ENCODE measurements around the gene ATXN7L3. TPM values are rescaled to one million over a fixed set of nuclear protein-coding genes. Genes with fewer than 3 reads are reported as not detected.

The ATXN7L3 gene
- total and polyA plus RNA-seq, 5 experiments from 2014 or later: 9.3 to 125 (median 14.2) TPM

- DNase-seq (no peak), ATAC-seq (no peak)
- H3K27me3 Mint-ChIP-seq: no peaks in the 10 kb centered on the region
- peak overlapping the region in 7 of 10 donors; percentile 36 to 83 (median 54) for H3K27ac Mint-ChIP-seq
- H3K9me3 Mint-ChIP-seq: no peaks in the 10 kb centered on the region
- H3K4me1 Mint-ChIP-seq: peaks cover 28 to 67% (median 51%) of the 10 kb centered on the region in 4 donors
- H3K36me3 Mint-ChIP-seq: peaks cover 0 to 51% (median 5%) of the 10 kb centered on the region in 3 donors
- no peak overlapping the region for H3K4me3 Mint-ChIP-seq
- POLR2A ChIA-PET: interaction anchor here (1.0 to 20.4 kb wide), 4 partner anchors 10 to 113 kb away, joined by 3 to 445 read pairs (median 116); partner anchors contain the start of genes SLC25A39, TMUB2 and UBTF
Measured at GRCh38 chr17:44207743-44208142, 8.1 kb upstream of the ATXN7L3 start.

- peak overlapping the region in 7 of 10 donors; percentile 40 to 77 (median 62) for H3K27ac Mint-ChIP-seq
Measured at GRCh38 chr17:44207319-44207718, 7.6 kb upstream of the ATXN7L3 start.

GRCh38 chr17:44206825-44207155, 7.1 kb upstream of the ATXN7L3 start:
- Mint-ChIP-seq H3K36me3 (peaks cover 0 to 48% (median 5%) of the 10 kb centered on the region in 3 donors), H3K27ac (peak overlapping the region in 3 of 10 donors; percentile 3 to 45 (median 27)), H3K4me1 (peaks cover 29 to 70% (median 51%) of the 10 kb centered on the region in 4 donors), H3K4me3 (peak overlapping the region in 1 of 10 donors; percentile 26), H3K9me3 (no peaks in the 10 kb centered on the region), H3K27me3 (no peaks in the 10 kb centered on the region)
- DNase-seq (no peak), ATAC-seq (no peak)
- POLR2A ChIA-PET: interaction anchor here (0.7 to 20.4 kb wide), 7 partner anchors 9 to 138 kb away, joined by 4 to 445 read pairs (median 6); partner anchors contain the start of genes GRN, SLC25A39 and UBTF

More at GRCh38 chr17:44207319-44207718, 7.6 kb upstream of the ATXN7L3 start:
- peaks cover 0 to 51% (median 5%) of the 10 kb centered on the region in 3 donors for H3K36me3 Mint-ChIP-seq
- peak overlapping the region in 1 of 10 donors; percentile 24 for H3K4me3 Mint-ChIP-seq
- no peaks in the 10 kb centered on the region for H3K27me3 Mint-ChIP-seq
- H3K9me3 Mint-ChIP-seq: no peaks in the 10 kb centered on the region
- H3K4me1 Mint-ChIP-seq: peaks cover 31 to 69% (median 53%) of the 10 kb centered on the region in 4 donors
- DNase-seq: no peak
- POLR2A ChIA-PET: interaction anchor here (0.7 to 20.4 kb wide), 5 partner anchors 9 to 123 kb away, joined by 4 to 445 read pairs (median 8); partner anchors contain the start of genes SLC25A39 and UBTF
- ATAC-seq: no peak

- ATAC-seq: no peak
- Mint-ChIP-seq H3K9me3 (no peaks in the 10 kb centered on the region), H3K4me3 (peak overlapping the region in 1 of 10 donors; percentile 26), H3K27ac (peak overlapping the region in 9 of 10 donors; percentile 3 to 85 (median 68)), H3K4me1 (peaks cover 30 to 68% (median 50%) of the 10 kb centered on the region in 4 donors), H3K36me3 (peaks cover 0 to 45% (median 5%) of the 10 kb centered on the region in 3 donors), H3K27me3 (no peaks in the 10 kb centered on the region)
- POLR2A ChIA-PET: interaction anchor here (0.6 to 20.4 kb wide), 8 partner anchors 8 to 1257 kb away, joined by 3 to 445 read pairs (median 6); partner anchors contain the start of genes GRN, SLC25A39 and UBTF
- no peak for DNase-seq
Measured at GRCh38 chr17:44205962-44206824, 6.5 kb upstream of the ATXN7L3 start.

GRCh38 chr17:44204441-44204882, 4.8 kb upstream of the ATXN7L3 start:
- POLR2A ChIA-PET: interaction anchor here (0.5 to 11.1 kb wide), 6 partner anchors 12 to 149 kb away, joined by 3 to 367 read pairs (median 5); partner anchors contain the start of gene UBTF
- no peak for ATAC-seq
- no peaks in the 10 kb centered on the region for H3K9me3 Mint-ChIP-seq
- peaks cover 35 to 63% (median 46%) of the 10 kb centered on the region in 4 donors for H3K4me1 Mint-ChIP-seq
- no peak for DNase-seq
- H3K27me3 Mint-ChIP-seq: no peaks in the 10 kb centered on the region
- H3K36me3 Mint-ChIP-seq: peaks cover 0 to 34% (median 2%) of the 10 kb centered on the region in 3 donors
- peak overlapping the region in 4 of 10 donors; percentile 29 to 94 (median 60) for H3K27ac Mint-ChIP-seq
- H3K4me3 Mint-ChIP-seq: no peak overlapping the region

GRCh38 chr17:44203731-44204440, 4.2 kb upstream of the ATXN7L3 start:
- Mint-ChIP-seq H3K36me3 (peaks cover 0 to 30% (median 2%) of the 10 kb centered on the region in 3 donors), H3K27me3 (no peaks in the 10 kb centered on the region), H3K9me3 (no peaks in the 10 kb centered on the region), H3K27ac (peak overlapping the region; percentile 18 to 94 (median 82)), H3K4me1 (peaks cover 35 to 59% (median 45%) of the 10 kb centered on the region in 4 donors), H3K4me3 (peak overlapping the region in 6 of 10 donors; percentile 1 to 50 (median 8))
- no peak for ATAC-seq
- POLR2A ChIA-PET: interaction anchor here (0.6 to 11.1 kb wide), 8 partner anchors 11 to 150 kb away, joined by 3 to 367 read pairs (median 6); partner anchors contain the start of genes TMUB2 and UBTF
- peak in 7 of 10 donors; percentile 46 to 73 (median 56) for DNase-seq

GRCh38 chr17:44202756-44203155, 3.1 kb upstream of the ATXN7L3 start:
- ATAC-seq (no peak), DNase-seq (no peak)
- H3K4me3 Mint-ChIP-seq: peak overlapping the region in 5 of 10 donors; percentile 13 to 53 (median 45)
- H3K4me1 Mint-ChIP-seq: peaks cover 38 to 59% (median 48%) of the 10 kb centered on the region in 4 donors
- H3K9me3 Mint-ChIP-seq: no peaks in the 10 kb centered on the region
- peak overlapping the region in 7 of 10 donors; percentile 12 to 94 (median 63) for H3K27ac Mint-ChIP-seq
- H3K36me3 Mint-ChIP-seq: peaks cover 0 to 24% (median 0%) of the 10 kb centered on the region in 3 donors
- H3K27me3 Mint-ChIP-seq: no peaks in the 10 kb centered on the region
- POLR2A ChIA-PET: interaction anchor here (1.7 to 11.1 kb wide), 3 partner anchors 14 to 124 kb away, joined by 6 to 367 read pairs (median 111); partner anchors contain the start of genes TMUB2 and UBTF

- Mint-ChIP-seq H3K27me3 (no peaks in the 10 kb centered on the region), H3K4me3 (peak overlapping the region; percentile 82 to 91 (median 89)), H3K36me3 (peaks cover 0 to 23% (median 2%) of the 10 kb centered on the region in 3 donors), H3K9me3 (no peaks in the 10 kb centered on the region), H3K4me1 (peaks cover 39 to 60% (median 49%) of the 10 kb centered on the region in 4 donors), H3K27ac (peak overlapping the region; percentile 83 to 99 (median 94))
- POLR2A ChIA-PET: interaction anchor here (1.2 to 11.1 kb wide), 7 partner anchors 14 to 126 kb away, joined by 3 to 367 read pairs (median 4); partner anchors contain the start of genes HDAC5, SLC25A39, TMUB2 and UBTF
- ATAC-seq: no peak
- DNase-seq: no peak
Measured at GRCh38 chr17:44200478-44201155, 933 bp upstream of the ATXN7L3 start.

GRCh38 chr17:44198721-44199552, 747 bp downstream of the ATXN7L3 start:
- Mint-ChIP-seq H3K9me3 (no peaks in the 10 kb centered on the region), H3K27ac (peak overlapping the region in 9 of 10 donors; percentile 81 to 97 (median 95)), H3K4me1 (peaks cover 35 to 54% (median 45%) of the 10 kb centered on the region in 4 donors), H3K36me3 (peaks cover 0 to 40% (median 2%) of the 10 kb centered on the region in 3 donors), H3K27me3 (no peaks in the 10 kb centered on the region), H3K4me3 (peak overlapping the region; percentile 84 to 96 (median 90))
- ATAC-seq (peak; percentile 25 to 31), DNase-seq (peak; percentile 38 to 77 (median 62))
- POLR2A ChIA-PET: interaction anchor here (0.5 to 11.1 kb wide), 16 partner anchors 8 to 862 kb away, joined by 3 to 367 read pairs (median 5); partner anchors contain the start of genes GPATCH8, HDAC5, NMT1 and SLC25A39

GRCh38 chr17:44197980-44198720, 1.5 kb downstream of the ATXN7L3 start:
- peak; percentile 26 to 31 for ATAC-seq

More at GRCh38 chr17:44197980-44198720, 1.5 kb downstream of the ATXN7L3 start:
- Mint-ChIP-seq H3K27me3 (no peaks in the 10 kb centered on the region), H3K27ac (peak overlapping the region in 9 of 10 donors; percentile 81 to 97 (median 95)), H3K4me1 (peaks cover 27 to 46% (median 37%) of the 10 kb centered on the region in 4 donors), H3K36me3 (peaks cover 0 to 44% (median 2%) of the 10 kb centered on the region in 3 donors), H3K9me3 (no peaks in the 10 kb centered on the region), H3K4me3 (peak overlapping the region; percentile 84 to 96 (median 90))
- DNase-seq: peak in 8 of 10 donors; percentile 50 to 82 (median 63)
- POLR2A ChIA-PET: interaction anchor here (0.6 to 11.1 kb wide), 14 partner anchors 9 to 863 kb away, joined by 3 to 367 read pairs (median 6); partner anchors contain the start of genes HDAC5, NMT1, SLC25A39 and TMUB2

All from naive thymus-derived CD8-positive, alpha-beta T cell (primary cell).